Mucosa of stomach (tissue), 1 donor: ENCODE measurements around the gene HSPA1L.
"Not testable (repeated sequence)": the region's sequence is repeated elsewhere in the genome, so short reads cannot be mapped to it uniquely, and the experiment has no call there.

Source experiments
- H3K27me3 ChIP-seq: one replicate; pipeline ENCODE4 v1.7.0; 2013; ENCODE audit warnings: mild to moderate bottlenecking, low read length; ENCODE audit not compliant: control insufficient read depth, insufficient read depth
- H3K36me3 ChIP-seq: one replicate; pipeline ENCODE4 v1.7.0; 2013; ENCODE audit warnings: low read length; ENCODE audit not compliant: control insufficient read depth, insufficient read depth
- H3K4me1 ChIP-seq: one replicate; pipeline ENCODE4 v1.7.0; 2013; ENCODE audit warnings: mild to moderate bottlenecking, low read length; ENCODE audit not compliant: control insufficient read depth, insufficient read depth
- H3K4me3 ChIP-seq: one replicate; pipeline ENCODE4 v1.7.0; 2013; ENCODE audit warnings: low read length
- H3K9ac ChIP-seq: one replicate; pipeline ENCODE4 v1.7.0; 2013; ENCODE audit warnings: mild to moderate bottlenecking, low read length, moderate library complexity
- H3K9me3 ChIP-seq: one replicate; pipeline ENCODE4 v1.7.0; 2013; ENCODE audit warnings: mild to moderate bottlenecking, low read length, moderate library complexity; ENCODE audit not compliant: control insufficient read depth
- donor health status: Pancreatic carcinoma.

The HSPA1L gene

GRCh38 chr6:31799781-31800180 is 15.3 kb downstream of the HSPA1L start:
- no peaks in the 10 kb centered on the region for H3K9me3 ChIP-seq
- no peaks in the 10 kb centered on the region for H3K27me3 ChIP-seq
- no peaks in the 10 kb centered on the region for H3K36me3 ChIP-seq
- no peak overlapping the region for H3K4me3 ChIP-seq
- H3K9ac ChIP-seq, result no peak overlapping the region
- H3K4me1 ChIP-seq, result peaks cover 1% of the 10 kb centered on the region

GRCh38 chr6:31797588-31797987 is 17.5 kb downstream of the HSPA1L start:
- Histone ChIP-seq H3K27me3 (no peaks in the 10 kb centered on the region), H3K4me3 (no peak overlapping the region), H3K36me3 (no peaks in the 10 kb centered on the region), H3K9me3 (no peaks in the 10 kb centered on the region), H3K9ac (no peak overlapping the region), H3K4me1 (peaks cover 9% of the 10 kb centered on the region)

- no peaks in the 10 kb centered on the region for H3K36me3 ChIP-seq
Observed at GRCh38 chr6:31796993-31797385, 18.1 kb downstream of the HSPA1L start.

GRCh38 chr6:31795616-31796298 is 19.3 kb downstream of the HSPA1L start, which contains the start of gene VARS1:
Gene VARS1, minus strand, starts transcription at chr6:31795752. Its CDS starts 535 bp downstream, at chr6:31795217.
- peak within 1 kb of the TSS; percentile 77 for H3K4me3 ChIP-seq
- peak within 1 kb of the TSS; percentile 98 for H3K9ac ChIP-seq
- no peaks in the 10 kb centered on the region for H3K36me3 ChIP-seq
- no peaks in the 10 kb centered on the region for H3K9me3 ChIP-seq
- peaks cover 9% of the 10 kb centered on the region for H3K4me1 ChIP-seq
- H3K27me3 ChIP-seq, result no peaks in the 10 kb centered on the region

More at GRCh38 chr6:31796993-31797385, 18.1 kb downstream of the HSPA1L start:
- Histone ChIP-seq H3K4me1 (peaks cover 9% of the 10 kb centered on the region), H3K9ac (no peak overlapping the region), H3K9me3 (no peaks in the 10 kb centered on the region), H3K27me3 (no peaks in the 10 kb centered on the region), H3K4me3 (no peak overlapping the region)

DNA sequence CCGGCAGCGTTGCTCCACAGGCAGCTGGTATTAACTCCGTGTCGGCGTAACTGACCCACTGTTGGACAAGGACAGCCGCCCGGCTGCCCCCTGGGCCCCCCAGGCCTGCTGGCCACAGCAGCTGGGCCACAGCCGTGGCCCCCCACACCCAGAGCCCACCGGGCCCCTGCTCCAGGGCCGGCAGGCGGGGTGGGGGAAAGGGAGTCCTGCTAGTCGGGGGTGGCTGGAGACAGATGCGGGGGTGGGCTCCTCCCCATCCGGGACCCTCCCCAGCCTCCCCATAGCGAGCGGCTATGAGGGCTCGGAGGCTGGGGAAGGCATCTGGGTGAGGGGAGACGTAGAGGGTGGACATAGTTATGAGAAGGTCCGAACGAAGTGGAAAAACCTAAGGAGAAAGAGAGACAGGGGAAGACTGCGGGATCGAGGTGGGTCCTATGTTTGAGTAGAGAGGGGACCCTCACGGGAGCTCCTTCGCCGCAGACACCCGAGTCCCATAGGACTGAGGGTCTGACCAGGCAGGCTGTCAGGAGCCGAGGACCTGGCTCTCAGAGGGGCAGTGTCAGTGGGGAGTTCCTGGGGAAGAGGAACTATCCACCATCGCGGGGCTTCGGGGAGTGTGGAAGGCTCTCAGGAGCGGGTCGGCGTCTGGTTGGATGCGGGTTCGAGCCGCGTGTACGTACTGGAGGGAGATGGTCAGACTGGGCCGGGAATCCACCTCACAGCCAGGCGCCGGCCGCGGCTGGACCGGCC is 20.0 kb downstream of the HSPA1L start:
- no peaks in the 10 kb centered on the region for H3K9me3 ChIP-seq
- H3K27me3 ChIP-seq, result no peaks in the 10 kb centered on the region
- H3K4me1 ChIP-seq, result peaks cover 9% of the 10 kb centered on the region

DNA sequence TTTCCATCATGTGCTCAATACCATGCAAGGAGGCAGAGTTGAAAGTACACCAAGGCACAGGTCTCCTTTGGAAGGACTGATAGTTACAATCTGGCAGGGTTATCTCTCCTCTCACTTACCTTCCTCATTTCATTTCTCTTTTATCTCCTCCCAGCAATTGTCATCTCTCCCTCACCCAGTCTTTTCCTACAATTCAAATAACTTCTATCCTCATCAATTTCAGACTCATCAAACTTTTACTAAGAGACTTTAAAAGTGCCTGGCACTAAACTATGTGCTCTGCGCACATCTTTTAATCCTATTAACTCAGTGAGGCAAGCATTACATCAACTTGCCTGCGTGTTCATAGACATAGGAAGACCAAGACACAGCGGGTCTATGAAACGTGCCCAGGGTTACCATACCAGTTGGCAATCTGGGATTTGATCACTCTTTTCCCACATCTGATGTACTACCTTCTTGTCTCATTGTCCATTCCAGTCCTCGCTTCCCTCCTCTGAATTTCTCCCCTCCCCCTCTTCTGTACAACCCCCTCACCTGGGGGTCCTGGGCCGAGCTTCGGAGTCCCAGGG is 20.7 kb downstream of the HSPA1L start:
- Histone ChIP-seq H3K27me3 (no peaks in the 10 kb centered on the region), H3K36me3 (no peaks in the 10 kb centered on the region)

More for the DNA sequence above, 20.0 kb downstream of the HSPA1L start:
- H3K4me3 ChIP-seq, result peak overlapping the region; percentile 77
- H3K9ac ChIP-seq, result peak overlapping the region; percentile 98
- no peaks in the 10 kb centered on the region for H3K36me3 ChIP-seq

DNA sequence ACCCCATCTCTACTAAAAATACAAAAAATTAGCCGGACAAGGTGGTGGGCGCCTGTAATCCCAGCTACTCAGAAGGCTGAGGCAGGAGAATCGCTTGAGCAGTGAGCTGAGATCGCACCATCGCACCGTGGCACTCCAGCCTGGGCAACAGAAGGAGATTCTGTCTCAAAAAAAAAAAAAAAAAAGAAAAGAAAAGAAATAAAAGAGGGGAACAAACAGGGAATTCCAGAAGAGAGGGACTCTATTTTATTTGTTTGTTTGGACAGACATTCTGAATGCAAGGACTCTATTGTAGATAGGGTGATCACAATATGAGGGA is 21.2 kb downstream of the HSPA1L start:
- not testable (repeated sequence) for H3K4me3 ChIP-seq, H3K4me1 ChIP-seq, H3K36me3 ChIP-seq, H3K27me3 ChIP-seq, H3K9me3 ChIP-seq
- H3K9ac ChIP-seq, result peak overlapping the region; percentile 98

More for the DNA sequence above, 20.7 kb downstream of the HSPA1L start:
- Histone ChIP-seq H3K9ac (peak overlapping the region; percentile 98), H3K4me1 (peaks cover 9% of the 10 kb centered on the region), H3K9me3 (no peaks in the 10 kb centered on the region), H3K4me3 (peak overlapping the region; percentile 77)

DNA sequence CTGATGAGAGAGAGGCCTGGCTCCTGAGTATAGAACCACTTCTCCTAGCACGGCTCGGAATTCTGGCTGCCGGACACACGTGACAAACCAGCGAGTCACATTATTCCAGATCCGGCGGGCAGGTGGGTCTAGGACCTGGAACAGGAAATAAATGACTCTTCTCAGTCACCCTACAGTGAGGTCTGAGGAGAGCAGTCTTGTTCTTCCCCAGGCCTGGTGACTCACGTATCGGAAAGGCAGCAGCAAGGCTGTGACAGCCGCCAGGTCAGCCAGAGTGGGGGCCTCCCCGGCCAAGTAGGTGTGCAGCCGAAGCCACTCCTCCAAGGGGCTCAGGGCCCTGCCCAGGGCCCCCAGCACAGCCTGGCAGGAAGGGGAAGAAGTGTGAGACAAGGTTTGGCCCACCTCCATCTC is 22.3 kb downstream of the HSPA1L start:
- Histone ChIP-seq H3K4me3 (no peak overlapping the region), H3K4me1 (peaks cover 9% of the 10 kb centered on the region), H3K36me3 (no peaks in the 10 kb centered on the region), H3K9me3 (no peaks in the 10 kb centered on the region), H3K27me3 (no peaks in the 10 kb centered on the region), H3K9ac (no peak overlapping the region)

DNA sequence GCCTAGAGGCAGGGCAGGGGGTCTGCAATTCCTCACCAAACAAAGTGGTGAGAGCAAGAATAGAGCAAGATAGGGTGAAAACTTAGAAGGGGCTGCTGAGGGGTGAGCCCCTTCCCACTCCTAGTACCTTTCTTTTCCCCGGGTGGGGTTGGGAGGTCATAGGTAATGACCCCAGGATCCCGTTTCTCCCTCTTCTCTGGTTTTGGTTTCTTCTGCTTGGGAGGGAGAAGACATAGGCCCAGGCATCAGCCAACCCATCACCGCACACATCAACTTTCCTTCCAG is 23.1 kb downstream of the HSPA1L start:
- Histone ChIP-seq H3K4me1 (peaks cover 9% of the 10 kb centered on the region), H3K36me3 (no peaks in the 10 kb centered on the region), H3K27me3 (no peaks in the 10 kb centered on the region), H3K4me3 (no peak overlapping the region), H3K9ac (no peak overlapping the region), H3K9me3 (no peaks in the 10 kb centered on the region)

GRCh38 chr6:31791324-31792089 is 23.6 kb downstream of the HSPA1L start:
- Histone ChIP-seq H3K4me3 (no peak overlapping the region), H3K9me3 (no peaks in the 10 kb centered on the region), H3K9ac (no peak overlapping the region), H3K36me3 (no peaks in the 10 kb centered on the region), H3K4me1 (peaks cover 9% of the 10 kb centered on the region), H3K27me3 (no peaks in the 10 kb centered on the region)

DNA sequence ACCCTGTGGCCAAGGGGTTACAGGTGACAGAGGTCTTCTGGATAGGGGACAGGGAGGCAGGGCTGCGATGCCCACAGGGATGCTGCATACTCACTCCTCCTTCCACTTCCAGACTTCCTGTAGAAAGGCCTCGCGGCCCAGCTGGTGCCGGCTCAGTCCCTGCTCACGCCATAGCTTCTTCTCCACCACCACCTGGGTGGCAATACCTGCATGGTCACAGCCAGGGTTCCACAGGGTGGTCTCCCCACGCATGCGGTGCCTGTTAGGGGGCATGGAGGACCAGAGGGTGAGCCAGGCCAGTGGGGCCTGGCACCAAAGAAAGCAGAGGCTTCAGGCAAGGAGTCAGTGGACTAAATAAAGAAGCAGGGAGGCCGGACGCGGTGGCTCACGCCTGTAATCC is 29.6 kb downstream of the HSPA1L start:
- no peaks in the 10 kb centered on the region for H3K27me3 ChIP-seq

More for the DNA sequence above, 29.6 kb downstream of the HSPA1L start:
- Histone ChIP-seq H3K4me3 (no peak overlapping the region), H3K36me3 (peaks cover 16% of the 10 kb centered on the region), H3K4me1 (no peaks in the 10 kb centered on the region), H3K9ac (no peak overlapping the region), H3K9me3 (no peaks in the 10 kb centered on the region)
